Naive thymus-derived CD4-positive, alpha-beta T cell (primary cell): ENCODE measurements around the gene EIF2AK2. TPM values are rescaled to one million over a fixed set of nuclear protein-coding genes. Genes with fewer than 3 reads are reported as not detected.

Experiments used
- polyA plus RNA-seq, 2 donors: library from polyadenylated mRNA; unstranded; fragments of 300-500 nt; fragmentation: Illumina TruSeq; gene quantifications; one replicate each; pipeline ENCODE4 v1.2.3, GENCODE V29; 2021
- total RNA-seq, 6 experiments: library from RNA in 5 of 6; stranded (reverse) in 5 of 6; gene quantifications; 1 replicate in 5 of 6; 2 replicates in 1 of 6; pipeline ENCODE4 v1.2.3 and lab custom pipeline; 2021 to 2026

The EIF2AK2 gene
- total and polyA plus RNA-seq, 7 experiments from 2014 or later: 20.4 to 91.9 (median 23.5) TPM

Other genes with a start within 250 kb of the EIF2AK2 start
- 10 to 100 TPM; 23.0 to 35.0 (median 30.9) TPM for gene STRN, start 190.4 kb downstream of the EIF2AK2 start, total RNA-seq
- gene STRN, start 190.4 kb downstream of the EIF2AK2 start, polyA plus RNA-seq: 10 to 100 TPM; 12.4 to 12.9 TPM
- 10 to 100 TPM; 25.2 to 50.5 (median 39.3) TPM for gene HEATR5B, start 72.6 kb downstream of the EIF2AK2 start, total RNA-seq
- 10 to 100 TPM; 13.1 to 23.1 TPM for gene HEATR5B, start 72.6 kb downstream of the EIF2AK2 start, polyA plus RNA-seq
- gene GPATCH11, start 72.5 kb downstream of the EIF2AK2 start, total RNA-seq: 10 to 100 TPM in 3 of 5 experiments, 1 to 10 TPM in 2; 6.0 to 19.0 (median 11.1) TPM
- 1 to 10 TPM; 8.4 to 8.8 TPM for gene GPATCH11, start 72.5 kb downstream of the EIF2AK2 start, polyA plus RNA-seq
- not detected for gene SULT6B1, start 31.7 kb upstream of the EIF2AK2 start, total RNA-seq
- not detected for gene SULT6B1, start 31.7 kb upstream of the EIF2AK2 start, polyA plus RNA-seq
- 10 to 100 TPM; 26.9 to 40.7 (median 40.4) TPM for gene CEBPZOS, start 39.5 kb upstream of the EIF2AK2 start, total RNA-seq
- 10 to 100 TPM; 47.4 to 58.8 TPM for gene CEBPZOS, start 39.5 kb upstream of the EIF2AK2 start, polyA plus RNA-seq
- gene CEBPZ, start 74.6 kb upstream of the EIF2AK2 start, total RNA-seq: 10 to 100 TPM; 40.4 to 67.6 (median 56.4) TPM
- gene CEBPZ, start 74.6 kb upstream of the EIF2AK2 start, polyA plus RNA-seq: 10 to 100 TPM; 27.1 to 32.5 TPM
- 10 to 100 TPM; 21.6 to 38.2 (median 28.5) TPM for gene NDUFAF7, start 74.7 kb upstream of the EIF2AK2 start, total RNA-seq
- gene NDUFAF7, start 74.7 kb upstream of the EIF2AK2 start, polyA plus RNA-seq: 10 to 100 TPM in 1 of 2 donors, 1 to 10 TPM in 1; 9.5 to 11.7 TPM
- 10 to 100 TPM; 12.8 to 47.3 (median 46.4) TPM for gene PRKD3, start 167.9 kb upstream of the EIF2AK2 start, total RNA-seq
- 10 to 100 TPM; 31.5 to 37.4 TPM for gene PRKD3, start 167.9 kb upstream of the EIF2AK2 start, polyA plus RNA-seq
- gene QPCT, start 187.7 kb upstream of the EIF2AK2 start, total RNA-seq: 10 to 100 TPM in 1 of 5 experiments, 1 to 10 TPM in 1, under 1 TPM in 3; 0.36 to 15.1 (median 0.86) TPM
- gene QPCT, start 187.7 kb upstream of the EIF2AK2 start, polyA plus RNA-seq: under 1 TPM; 0.39 to 0.56 TPM